Measurements from ENCODE around the gene DMXL2.

Gene DMXL2

GRCh38 chr15:51401872-51402517 is 220.6 kb downstream of the DMXL2 start:
- no peak for DNase-seq

DNA sequence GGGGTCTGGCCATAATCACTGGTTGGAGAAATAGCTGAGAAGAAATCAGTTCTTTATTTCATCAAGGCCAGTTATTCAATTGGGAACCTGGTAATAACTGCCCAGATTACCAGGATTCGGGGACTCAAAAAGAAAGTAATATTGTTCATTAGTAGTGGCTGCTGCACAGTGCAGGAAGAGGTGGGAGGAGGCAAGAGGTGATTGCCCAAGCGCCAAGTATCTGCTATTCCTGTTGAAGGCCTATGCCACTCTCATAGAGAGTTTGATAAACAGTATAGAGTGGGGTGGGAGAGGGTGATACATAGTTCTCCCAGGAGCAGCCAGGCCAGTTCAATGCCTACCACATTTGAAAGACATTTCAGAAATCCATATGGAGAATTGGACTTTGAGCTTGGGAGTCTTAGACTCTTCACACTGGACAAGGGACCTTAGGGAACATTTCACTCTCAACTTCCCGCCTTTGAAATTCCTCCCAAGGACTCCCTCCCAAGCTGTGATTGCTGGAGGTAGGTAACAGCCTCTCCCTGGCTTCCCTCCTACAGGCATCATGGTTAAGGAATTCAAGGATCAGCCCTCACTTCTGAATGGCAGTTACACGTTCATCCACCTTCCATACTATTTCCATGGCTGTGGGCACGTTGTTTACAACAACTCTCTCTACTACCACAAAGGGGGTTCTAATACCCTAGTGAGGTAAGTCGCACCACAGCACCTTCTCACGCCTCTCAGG is 221.4 kb downstream of the DMXL2 start:
- no peak for DNase-seq

DNA sequence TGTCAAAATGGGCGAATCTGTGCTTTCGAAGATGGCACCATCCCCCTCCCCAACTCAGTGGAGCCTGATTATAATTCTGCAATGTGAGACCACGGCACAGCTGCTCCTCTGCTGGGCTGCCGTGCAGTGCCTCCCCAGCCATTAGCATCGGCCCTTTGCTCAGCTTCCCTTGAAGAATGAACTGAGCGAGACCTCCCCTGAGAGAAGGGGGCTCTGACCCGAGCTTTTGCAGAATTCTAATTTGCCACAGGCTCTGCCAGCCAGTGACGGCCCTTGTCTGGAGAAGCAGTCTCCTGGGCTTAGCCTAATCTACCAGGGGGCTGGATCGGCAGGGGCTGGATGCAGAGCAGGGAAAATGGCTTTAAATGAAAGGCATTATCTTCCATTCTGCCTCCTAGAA is 223.9 kb downstream of the DMXL2 start:
- DNase-seq: no peak

Data from T1000 (cell line).